GM18519 (cell line): ENCODE data around the gene ZNF134.

ENCODE experiments used
- ATAC-seq: cut with Tn5 transposase; IDR thresholded peaks from one replicate; pipeline ENCODE4 v1.9.1; 2021; ENCODE audit warnings: mild to moderate bottlenecking, moderate library complexity; ENCODE audit not compliant: unreplicated experiment, low FRiP score

Gene ZNF134

GRCh38 chr19:57633832-57634131, 19.7 kb downstream of the ZNF134 start:
- no peak for ATAC-seq

GRCh38 chr19:57637379-57637778, 23.3 kb downstream of the ZNF134 start:
- ATAC-seq: no peak

- ATAC-seq: no peak
Observed at GRCh38 chr19:57641715-57642234, 27.7 kb downstream of the ZNF134 start.

GRCh38 chr19:57642396-57643046, 28.5 kb downstream of the ZNF134 start:
- no peak for ATAC-seq

- no peak for ATAC-seq
Observed at GRCh38 chr19:57643734-57644133, 29.7 kb downstream of the ZNF134 start.

- ATAC-seq: no peak
Observed at GRCh38 chr19:57648331-57649003, 34.4 kb downstream of the ZNF134 start.

- no peak for ATAC-seq
Observed at GRCh38 chr19:57651654-57651996, 37.6 kb downstream of the ZNF134 start.

- no peak for ATAC-seq
Observed at GRCh38 chr19:57653689-57654088, 39.6 kb downstream of the ZNF134 start.

- no peak for ATAC-seq
Observed at GRCh38 chr19:57655443-57655842, 41.4 kb downstream of the ZNF134 start.

- no peak for ATAC-seq
Observed at GRCh38 chr19:57656346-57656745, 42.3 kb downstream of the ZNF134 start.

GRCh38 chr19:57664269-57665127, 50.5 kb downstream of the ZNF134 start:
- ATAC-seq: no peak

GRCh38 chr19:57665261-57665806, 51.3 kb downstream of the ZNF134 start:
- ATAC-seq: no peak

GRCh38 chr19:57667228-57667627, 53.2 kb downstream of the ZNF134 start:
- no peak for ATAC-seq

- no peak for ATAC-seq
Observed at GRCh38 chr19:57668635-57669034, 54.6 kb downstream of the ZNF134 start, which contains the start of gene ZSCAN4. ZSCAN4 (plus strand) TSS chr19:57668935; CDS start chr19:57676146, 7,211 bp downstream.

GRCh38 chr19:57671124-57671895, 57.3 kb downstream of the ZNF134 start:
- ATAC-seq: no peak

GRCh38 chr19:57672466-57672865, 58.4 kb downstream of the ZNF134 start:
- no peak for ATAC-seq
